ENCODE measurements around the gene SP5.
"Not testable (repeated sequence)": the region's sequence is repeated elsewhere in the genome, so short reads cannot be mapped to it uniquely, and the experiment has no call there.

The SP5 gene

DNA sequence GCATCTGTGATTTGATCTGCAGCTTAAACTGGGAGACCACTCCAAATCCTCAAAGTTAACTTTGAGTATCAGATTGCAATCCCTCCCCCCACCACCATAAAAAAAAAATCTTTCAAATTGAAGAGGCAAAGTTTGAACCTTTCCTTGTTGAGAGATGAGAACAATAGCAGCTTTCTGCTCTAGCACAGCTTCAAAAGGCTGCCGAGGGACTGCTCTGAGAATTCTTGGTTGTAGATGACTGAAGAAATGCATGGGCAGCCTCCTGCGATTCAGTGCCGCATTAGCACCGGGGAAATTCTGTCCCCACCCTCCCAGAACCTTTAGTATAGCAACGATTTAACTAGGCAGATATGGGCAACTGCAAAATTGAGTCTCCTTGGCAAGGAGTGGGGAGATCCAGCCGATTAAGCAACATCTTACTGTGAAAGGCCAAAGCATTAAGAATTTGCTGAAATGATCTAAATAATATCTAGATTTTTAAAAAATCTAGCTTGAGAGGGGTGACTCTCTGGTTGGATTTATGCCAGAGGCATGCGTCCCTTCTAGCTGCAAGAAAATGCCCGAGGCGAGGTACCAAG, 3.9 kb upstream of the SP5 start:
- no peak for DNase-seq (ENCODE audit: low read depth)

DNA sequence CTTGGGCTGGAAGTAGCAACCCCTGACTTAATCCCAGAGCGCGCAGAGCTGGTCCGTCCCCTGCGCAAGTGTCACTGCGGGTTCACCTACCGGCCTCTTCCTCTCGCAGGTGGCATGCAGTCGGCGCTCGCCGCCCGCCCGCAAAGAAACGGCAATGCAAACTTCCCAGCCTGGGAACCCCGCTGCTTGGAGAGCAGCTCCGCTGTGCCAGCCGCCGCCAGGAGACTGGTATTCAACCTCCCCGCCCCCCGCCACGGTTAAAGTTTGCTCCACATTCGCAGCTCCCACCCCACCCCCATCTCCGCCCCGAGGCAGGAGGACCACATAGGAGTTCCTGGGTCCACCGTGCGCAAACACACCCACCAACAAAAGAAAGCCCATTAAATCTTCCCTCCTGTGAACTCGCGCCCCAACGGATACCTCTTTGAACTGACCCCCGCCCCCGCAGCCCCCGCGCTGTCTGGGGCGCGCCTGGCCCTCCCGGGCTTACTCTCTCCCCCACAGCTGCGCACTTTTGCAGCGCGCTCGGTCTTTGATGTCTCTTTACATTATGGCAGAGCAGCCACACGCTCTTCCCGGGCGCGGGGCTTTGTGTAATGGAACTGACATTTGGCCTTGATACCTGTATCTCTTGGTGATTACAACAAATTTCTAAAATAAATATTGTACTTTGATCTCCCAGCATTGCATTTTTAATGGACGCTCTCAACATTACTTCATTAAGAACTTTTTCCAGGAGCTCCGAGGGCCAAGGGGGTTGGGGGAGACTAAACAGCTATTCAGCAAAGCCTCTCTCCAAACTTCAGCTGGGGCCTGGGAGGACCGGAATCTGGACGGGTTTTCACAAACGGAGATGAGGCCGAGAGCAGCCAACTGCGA, 3.1 kb upstream of the SP5 start:
- DNase-seq (ENCODE audit: low read depth) = no peak

DNA sequence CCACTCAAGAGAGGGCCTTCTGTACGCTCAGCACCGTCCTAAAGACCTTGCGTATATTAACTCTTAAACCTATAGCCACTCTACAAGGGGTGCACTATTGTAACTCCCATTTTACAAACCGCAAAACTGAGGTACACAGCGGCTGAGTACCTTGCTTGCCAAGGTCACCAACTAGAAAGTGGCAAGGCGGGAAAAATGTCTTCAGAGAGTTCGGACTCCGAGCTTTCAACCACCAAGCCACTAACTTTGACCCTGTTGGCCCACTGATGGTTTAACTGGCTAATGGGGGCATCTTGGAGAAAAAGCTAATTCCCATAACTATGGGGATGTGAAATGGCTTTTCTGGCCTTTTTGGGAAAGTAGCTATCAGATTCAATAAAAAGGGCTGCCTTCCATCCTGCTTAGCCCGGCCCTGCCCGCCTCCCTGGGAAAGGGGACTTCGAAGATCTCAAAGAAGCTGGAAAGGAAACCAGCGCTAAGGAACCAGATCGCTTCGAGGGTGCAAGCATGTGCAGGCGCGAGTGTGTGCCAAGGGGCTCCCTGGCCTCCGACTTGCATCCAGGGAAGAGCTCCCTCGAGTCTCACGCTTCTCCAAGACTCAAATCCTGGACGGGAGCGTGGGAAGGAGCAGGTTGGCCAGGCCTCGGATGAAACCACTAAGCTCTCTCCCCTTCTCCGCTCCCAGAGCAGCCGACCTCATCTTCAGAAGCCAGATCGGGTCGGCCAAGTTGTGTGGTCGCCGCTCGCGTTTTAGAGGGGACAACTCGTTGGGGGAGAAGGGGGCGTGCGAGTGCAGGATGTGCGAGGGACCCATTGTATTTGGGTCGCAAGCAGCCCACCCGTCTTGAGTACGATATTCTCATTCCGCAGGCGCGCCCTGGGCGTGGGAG, 2.2 kb upstream of the SP5 start:
- no peak for DNase-seq (ENCODE audit: low read depth)

DNA sequence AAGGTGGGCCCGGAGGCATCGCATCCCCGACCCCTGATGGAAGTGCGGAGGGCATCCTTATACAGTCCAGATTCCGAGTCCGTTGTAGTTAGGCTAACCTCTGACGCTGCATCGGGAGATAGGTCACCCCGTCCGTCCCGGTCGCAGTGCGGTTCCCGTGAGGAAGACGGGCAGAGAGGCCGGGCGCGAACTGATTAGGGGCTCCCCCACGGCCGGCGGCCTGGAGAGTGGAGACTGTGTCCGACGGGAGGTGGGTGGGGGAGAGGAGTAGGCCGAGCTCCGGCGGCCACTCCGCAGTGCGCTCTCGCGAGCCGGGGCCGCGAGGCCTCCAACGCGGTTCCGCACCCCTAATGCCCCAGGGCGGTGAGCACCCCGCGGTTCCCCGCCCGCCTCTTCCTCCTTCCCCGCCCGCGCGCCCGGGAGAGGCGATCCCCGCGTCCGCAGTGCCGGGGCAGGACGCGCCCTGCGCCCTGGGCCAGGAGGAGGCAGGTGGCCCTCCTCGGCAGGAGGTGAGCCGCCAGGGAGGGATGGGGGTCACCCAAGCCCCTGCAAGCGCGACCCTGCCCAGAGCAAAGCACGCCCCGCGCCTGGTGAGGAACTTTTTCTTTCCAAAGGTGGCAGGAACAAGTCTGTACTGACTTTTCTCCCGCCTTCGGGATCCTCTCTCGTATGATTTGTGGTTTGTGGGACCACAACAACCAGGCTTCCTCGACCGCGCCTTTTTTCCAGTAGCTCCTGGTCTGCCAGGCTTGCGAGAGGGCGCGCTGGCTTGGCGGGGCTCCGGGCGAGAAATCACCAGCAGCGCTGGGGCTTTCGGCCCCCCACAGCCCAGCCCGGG, 1.4 kb upstream of the SP5 start:
- no peak for DNase-seq (ENCODE audit: low read depth)

DNA sequence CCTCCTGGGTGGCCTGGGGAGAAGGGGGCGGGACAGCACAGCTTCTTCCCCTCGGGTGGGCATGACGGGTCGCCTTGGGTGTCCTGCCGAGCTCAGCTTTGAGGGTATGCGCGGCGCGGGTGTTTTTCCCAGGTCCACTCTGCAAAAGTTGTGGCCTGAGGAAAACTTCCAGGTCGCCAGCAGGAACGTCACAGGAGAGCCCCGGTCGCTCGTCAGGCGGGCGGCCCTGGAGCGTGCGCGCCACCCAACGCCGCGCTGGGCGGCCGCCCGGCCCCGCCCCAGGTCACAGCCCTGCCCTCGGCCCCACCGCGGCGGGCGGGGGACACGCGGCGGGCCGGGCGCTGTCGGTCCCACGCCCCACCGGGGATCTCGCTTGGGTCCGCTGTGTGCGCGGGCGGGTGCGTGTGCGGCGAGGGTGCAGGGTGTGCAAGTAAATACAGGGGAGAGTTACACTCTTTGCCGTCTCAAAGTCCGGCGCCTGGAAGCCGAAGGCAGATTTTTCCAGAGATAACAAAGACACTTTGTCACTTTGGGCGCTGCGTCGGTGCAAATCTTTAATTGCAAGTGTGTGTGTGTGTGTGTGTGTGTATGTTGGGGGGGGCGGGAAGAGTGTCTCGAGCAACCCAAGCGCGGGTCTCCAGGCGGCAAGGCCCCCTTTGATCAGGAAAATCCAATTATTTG, 616 bp upstream of the SP5 start:
- DNase-seq (ENCODE audit: low read depth) = no peak

DNA sequence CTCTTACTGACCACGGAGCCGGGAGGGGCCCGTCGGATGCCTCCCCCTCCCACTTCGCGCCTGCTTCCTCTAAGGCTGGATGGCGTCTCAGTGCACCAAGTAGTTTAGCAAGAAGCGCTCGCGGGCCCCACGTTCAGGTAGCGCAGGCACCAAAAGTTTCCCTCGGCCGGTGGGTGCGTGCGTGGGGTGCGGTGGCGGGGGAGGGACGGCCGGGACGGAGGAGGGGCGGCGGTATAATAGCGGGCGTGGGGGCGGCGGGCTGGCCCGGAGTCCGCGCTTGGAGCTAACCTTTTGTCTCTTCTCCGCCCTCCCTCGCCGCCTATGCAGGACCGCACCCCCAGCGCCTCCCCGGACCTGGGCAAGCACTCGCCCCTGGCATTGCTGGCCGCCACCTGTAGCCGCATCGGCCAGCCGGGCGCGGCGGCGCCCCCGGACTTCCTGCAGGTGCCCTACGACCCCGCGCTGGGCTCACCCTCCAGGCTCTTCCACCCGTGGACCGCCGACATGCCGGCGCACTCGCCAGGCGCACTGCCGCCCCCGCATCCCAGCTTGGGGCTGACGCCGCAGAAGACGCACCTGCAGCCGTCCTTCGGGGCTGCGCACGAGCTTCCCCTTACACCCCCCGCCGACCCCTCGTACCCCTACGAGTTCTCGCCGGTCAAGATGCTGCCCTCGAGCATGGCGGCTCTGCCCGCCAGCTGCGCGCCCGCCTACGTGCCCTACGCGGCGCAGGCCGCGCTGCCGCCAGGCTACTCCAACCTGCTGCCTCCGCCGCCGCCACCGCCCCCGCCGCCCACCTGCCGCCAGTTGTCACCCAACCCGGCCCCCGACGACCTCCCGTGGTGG, 1.0 kb downstream of the SP5 start:
- no peak for DNase-seq (ENCODE audit: low read depth)

DNA sequence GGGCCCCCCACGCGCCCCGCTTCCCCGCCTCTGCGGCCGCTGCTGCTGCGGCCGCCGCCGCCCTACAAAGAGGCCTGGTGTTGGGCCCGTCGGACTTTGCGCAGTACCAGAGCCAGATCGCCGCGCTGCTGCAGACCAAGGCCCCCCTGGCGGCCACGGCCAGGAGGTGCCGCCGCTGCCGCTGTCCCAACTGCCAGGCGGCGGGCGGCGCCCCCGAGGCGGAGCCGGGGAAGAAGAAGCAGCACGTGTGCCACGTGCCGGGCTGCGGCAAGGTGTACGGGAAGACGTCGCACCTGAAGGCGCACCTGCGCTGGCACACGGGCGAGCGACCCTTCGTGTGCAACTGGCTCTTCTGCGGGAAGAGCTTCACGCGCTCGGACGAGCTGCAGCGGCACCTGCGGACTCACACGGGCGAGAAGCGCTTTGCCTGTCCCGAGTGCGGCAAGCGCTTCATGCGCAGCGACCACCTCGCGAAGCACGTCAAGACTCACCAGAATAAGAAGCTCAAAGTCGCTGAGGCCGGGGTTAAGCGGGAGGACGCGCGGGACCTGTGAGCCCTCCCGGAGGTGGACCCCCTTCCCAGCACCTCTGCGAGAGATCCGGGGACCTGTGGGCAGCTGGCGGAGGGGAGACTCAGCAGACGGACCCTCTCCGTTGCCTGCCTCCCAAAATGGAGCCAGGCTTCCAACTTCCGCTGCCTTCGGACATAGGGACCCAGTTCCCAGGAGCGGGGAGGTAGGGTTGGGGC, 1.9 kb downstream of the SP5 start:
- DNase-seq (ENCODE audit: low read depth) = no peak

DNA sequence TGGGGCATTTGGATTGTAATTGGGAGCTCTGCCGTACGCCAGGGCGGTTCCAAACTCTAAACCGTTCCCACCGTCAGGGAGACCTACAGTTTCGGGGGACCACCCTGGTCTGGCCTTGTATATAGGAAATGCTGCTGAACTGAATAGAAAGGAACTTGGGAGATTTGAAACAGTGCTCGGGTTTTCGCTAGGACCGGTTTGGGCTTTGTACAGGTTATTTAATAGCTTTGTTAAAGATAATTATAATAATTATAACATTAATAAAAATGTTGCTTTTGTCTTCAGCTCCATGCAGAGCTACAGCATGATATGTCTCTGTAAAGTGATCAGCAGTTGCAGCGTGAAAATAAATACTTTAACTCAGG, 2.4 kb downstream of the SP5 start:
- DNase-seq (ENCODE audit: low read depth) = no peak

DNA sequence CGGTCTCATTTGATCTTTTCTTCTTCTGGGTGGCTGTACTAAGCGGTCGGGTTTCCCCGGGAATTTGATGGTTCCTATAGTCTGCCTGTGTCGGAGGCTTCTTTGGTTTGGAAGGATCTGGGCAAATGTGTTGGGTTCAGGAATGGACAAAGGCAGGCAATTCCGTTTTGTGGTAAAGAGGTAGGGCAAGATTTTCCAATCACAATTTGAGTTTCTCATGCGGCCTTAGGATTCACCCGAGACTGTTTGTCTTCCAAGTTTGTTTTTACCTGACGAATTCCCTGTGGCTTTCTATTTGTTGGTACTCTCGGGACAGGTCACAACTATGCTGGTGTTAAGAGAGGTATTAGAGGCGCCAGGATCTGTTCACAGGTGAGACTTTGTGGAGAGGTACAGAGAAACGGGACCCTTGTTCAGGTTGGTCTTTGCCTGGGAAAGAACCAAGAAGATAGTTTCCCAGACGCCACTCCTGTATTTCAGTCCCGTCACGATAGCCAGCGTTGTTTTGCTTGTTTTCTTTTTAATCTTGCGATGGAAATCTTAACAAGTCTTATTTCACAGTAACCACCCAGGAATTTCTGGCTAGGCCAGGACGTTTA, 3.0 kb downstream of the SP5 start:
- DNase-seq (ENCODE audit: low read depth) = no peak

DNA sequence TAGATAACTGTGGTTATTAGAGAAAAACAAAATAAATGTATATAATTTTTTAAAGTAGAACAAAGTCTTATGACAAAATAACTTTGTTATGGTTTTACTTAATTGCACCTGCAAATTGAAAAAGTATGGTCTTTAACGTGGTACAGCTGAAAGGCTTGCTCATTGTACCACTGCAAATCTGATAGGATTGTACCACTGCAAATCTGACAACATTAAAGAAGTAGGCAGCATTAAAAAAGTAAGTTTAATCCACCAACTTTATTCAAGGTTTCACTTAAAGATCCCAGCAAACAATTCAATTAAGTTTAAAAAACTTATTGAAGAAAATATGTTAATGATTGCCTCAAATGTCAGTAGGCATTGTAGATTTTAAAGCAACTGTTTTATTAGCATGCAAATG, 4.7 kb downstream of the SP5 start:
- DNase-seq (ENCODE audit: low read depth) = no peak

DNA sequence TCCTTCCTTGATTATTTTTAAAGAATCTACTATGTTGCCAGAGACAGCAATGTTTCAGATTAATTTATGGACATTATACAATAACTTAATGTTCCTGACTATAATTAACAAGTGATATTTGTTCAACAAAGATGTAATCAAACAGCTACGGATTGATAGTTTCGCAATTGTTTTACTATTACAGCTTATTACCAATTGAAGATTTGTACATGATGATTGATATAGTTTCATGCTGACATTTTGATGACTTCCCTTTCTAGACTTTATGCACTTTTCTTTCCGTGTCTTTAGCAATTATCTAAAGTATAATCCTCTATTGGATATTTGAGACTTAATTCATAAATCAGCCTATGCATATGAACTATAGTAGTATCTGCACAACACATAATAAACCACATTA, 6.5 kb downstream of the SP5 start:
- DNase-seq (ENCODE audit: low read depth) = no peak

DNA sequence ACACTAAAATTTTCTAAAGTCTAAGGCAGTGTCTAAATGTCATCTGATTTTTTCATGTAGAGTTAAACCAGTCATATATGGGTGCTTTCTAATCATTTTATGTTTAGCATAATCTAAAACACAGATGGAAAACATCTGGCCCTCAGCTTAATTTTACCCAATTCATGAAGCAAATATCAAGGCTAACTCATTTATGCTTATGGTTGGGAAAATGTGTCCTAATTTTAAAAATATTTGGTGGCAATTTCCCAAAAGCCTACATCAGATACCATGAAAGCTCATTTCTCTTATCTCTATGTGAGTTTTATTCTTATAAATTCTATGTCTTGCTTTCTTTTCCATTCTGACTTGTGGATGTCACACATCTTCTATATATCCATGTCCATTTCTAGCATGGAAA, 7.2 kb downstream of the SP5 start:
- DNase-seq (ENCODE audit: low read depth) = no peak

DNA sequence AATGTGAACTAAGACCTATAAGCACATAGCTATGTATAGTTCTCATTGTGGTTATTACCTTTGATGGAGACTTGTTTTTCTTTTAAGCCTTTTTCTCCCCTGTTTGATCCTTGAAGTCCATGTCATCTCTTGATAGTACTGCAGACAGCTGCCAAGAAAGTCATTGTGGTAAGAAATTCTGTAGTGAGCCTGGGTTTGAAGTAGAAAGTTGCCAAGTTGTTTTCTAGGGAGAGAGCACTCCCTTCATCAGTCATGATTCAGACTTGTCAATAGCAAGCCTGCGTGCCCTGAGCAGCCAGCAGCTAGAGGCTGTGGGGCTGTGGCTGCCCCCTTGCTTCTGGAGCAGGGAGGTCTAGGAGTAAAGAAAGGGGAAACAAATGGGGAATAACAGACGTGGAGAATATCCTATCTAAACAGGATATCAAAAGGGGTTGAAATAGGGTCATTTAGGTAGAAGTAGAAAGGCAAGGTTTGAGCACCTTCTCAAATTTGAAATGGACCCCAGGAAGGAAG, 8.4 kb downstream of the SP5 start:
- DNase-seq (ENCODE audit: low read depth) = no peak

DNA sequence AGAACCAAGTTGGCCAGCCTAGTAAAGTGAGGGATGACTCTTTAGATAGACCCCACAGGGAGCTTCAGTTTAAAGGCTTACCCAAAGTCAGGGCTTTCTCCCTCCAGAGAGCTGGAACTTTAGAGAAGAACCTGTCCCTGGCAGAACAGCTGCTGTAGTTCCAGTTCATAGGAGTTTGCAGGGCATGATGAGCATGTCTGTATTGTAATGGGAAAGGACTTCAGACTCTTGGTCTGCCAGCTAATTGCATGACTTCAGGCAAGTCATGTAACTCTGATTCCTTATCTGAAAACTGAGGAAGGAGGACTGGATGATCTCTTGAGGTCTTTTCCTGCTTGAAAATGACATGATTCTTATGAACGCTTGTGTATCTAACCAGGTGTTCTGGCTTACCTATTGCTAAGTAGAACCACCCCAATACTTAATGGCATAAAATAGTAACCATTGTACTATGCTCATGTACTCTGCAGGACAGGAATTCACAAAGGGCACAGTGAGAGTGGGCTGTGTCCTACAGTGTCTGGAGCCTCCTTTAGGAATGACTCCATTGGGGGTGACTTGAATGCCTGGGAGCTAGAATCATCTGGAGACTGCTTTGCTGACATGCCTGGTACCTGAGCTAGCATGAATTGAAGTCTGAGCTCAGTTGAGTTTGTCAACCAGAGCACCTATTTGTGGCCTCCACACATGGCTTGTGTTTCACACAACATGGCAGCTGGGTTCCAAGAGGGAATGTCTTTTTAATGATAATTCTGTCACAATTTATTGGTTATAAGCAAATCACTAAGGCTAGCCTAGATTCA, 18.9 kb downstream of the SP5 start:
- no peak for DNase-seq (ENCODE audit: low read depth)

DNA sequence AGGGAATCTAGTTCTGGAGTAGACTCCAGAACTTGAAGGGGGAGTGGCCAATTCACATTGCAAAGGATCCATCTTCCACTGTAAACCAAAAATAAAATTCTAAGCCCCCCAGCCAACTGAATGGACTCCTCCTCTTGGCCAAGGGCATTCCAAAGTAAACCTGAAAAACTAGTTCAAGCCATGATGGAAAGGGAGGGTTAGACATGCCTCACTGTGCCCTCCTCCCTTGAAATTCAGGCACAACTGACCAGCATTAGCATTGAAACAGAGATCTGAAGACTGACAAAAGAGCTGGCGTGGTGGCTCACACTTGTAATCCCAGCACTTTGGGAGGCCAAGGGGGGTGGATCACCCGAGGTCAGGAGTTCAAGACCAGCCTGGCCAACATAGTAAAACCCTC, 19.5 kb downstream of the SP5 start:
- not testable (repeated sequence) for DNase-seq (ENCODE audit: low read depth)

DNA sequence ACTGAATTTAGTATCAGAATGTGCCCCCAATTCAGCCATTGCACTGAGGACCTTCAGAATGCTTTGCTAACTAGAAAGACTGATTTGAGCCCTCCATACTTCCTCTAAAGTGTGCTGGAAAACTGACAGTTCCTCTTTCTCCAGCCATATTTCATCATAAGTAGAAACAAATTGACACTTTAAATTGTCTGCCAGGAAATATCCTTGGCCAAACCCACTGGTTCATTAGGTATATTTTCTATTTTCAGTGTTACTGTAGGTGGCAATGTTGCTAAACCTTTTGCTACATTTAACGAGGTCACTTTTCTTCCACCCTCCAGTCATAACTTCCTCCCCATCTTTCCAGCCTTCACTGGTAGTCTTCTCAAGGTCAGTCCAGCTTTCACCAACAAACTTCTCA, 21.5 kb downstream of the SP5 start:
- DNase-seq (ENCODE audit: low read depth) = no peak

DNA sequence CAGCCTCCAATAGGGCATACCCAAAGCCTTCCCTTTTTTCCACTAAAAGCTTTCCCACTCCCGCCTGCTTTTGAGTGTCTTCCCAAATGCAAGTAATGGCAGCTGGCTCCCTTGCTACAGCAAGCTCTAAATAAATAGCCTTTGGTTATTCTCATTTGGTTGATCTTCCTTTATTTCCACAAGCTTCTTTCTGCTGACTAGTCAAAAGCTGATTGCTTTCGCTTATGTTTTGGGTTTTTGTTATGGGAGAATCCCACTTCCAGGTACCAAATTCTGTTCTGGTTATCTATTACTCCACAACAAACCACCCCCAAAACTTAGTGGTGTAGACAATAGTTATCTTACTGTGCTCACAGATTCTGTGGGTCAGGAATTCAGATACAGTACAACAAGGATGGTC, 22.3 kb downstream of the SP5 start:
- DNase-seq (ENCODE audit: low read depth) = no peak

DNA sequence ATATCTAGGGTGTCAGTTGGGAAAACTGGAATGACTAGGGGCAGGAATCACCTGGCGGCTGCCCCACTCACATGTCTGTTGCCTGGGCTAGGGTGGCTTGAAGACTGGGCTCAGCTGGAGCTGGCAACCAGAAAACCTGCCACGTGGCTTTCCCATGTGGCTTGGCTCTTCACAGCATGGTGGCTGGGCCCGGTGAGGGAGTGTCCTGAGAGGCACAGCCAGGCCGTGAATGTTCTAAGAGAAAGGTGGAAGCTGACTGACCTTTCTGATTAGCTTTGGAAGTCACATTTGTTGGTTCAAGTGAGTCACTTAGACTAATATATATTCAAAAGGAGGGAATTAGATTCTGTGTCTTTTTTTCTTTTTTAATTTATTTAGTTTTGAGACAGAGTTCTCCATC, 22.7 kb downstream of the SP5 start:
- no peak for DNase-seq (ENCODE audit: low read depth)
